Daoy (cell line): ENCODE data around the gene KIF21B. TPM values are rescaled to one million over a fixed set of nuclear protein-coding genes. Genes with fewer than 3 reads are reported as not detected.

Experiments used
- DNase-seq: peaks from one replicate; pipeline ENCODE4 v3.0.0-alpha.2; 2015; ENCODE audit warnings: low read depth
- total RNA-seq: library from RNA; depleted of rRNA; stranded (reverse); fragments of >200 nt; shearing (Covaris generic); gene quantifications from 2 replicates; pipeline ENCODE4 v1.2.3, GENCODE V29; 2014

Gene KIF21B
- total RNA-seq, 1 experiment from 2014 or later = 3.4 TPM

GRCh38 chr1:201020721-201021629 lies 2.5 kb downstream of the KIF21B start:
- DNase-seq = peak; percentile 55

GRCh38 chr1:201020040-201020591 lies 3.4 kb downstream of the KIF21B start:
- DNase-seq = no peak

- DNase-seq = peak; percentile 86
Observed at GRCh38 chr1:201019321-201019977, 4.1 kb downstream of the KIF21B start.

GRCh38 chr1:201017828-201018163 lies 5.7 kb downstream of the KIF21B start:
- DNase-seq = no peak

- peak; percentile 44 for DNase-seq
Observed at GRCh38 chr1:201016943-201017827, 6.3 kb downstream of the KIF21B start.

- DNase-seq = peak; percentile 74
Observed at GRCh38 chr1:201016211-201016651, 7.3 kb downstream of the KIF21B start.

- peak; percentile 66 for DNase-seq
Observed at GRCh38 chr1:201015551-201016091, 7.9 kb downstream of the KIF21B start.

- no peak for DNase-seq
Observed at GRCh38 chr1:201014816-201015200, 8.7 kb downstream of the KIF21B start.

GRCh38 chr1:201013991-201014815 lies 9.3 kb downstream of the KIF21B start:
- DNase-seq = no peak

GRCh38 chr1:201013031-201013485 lies 10.5 kb downstream of the KIF21B start:
- DNase-seq = no peak

GRCh38 chr1:201011616-201012015 lies 11.9 kb downstream of the KIF21B start:
- no peak for DNase-seq

- DNase-seq = no peak
Observed at GRCh38 chr1:201009962-201010645, 13.4 kb downstream of the KIF21B start.

GRCh38 chr1:201008666-201009360 lies 14.7 kb downstream of the KIF21B start:
- DNase-seq = no peak

- DNase-seq = no peak
Observed at GRCh38 chr1:201007481-201007880, 16.0 kb downstream of the KIF21B start.

- no peak for DNase-seq
Observed at GRCh38 chr1:201006450-201006849, 17.1 kb downstream of the KIF21B start.

- DNase-seq = no peak
Observed at GRCh38 chr1:201004732-201005131, 18.8 kb downstream of the KIF21B start.

- no peak for DNase-seq
Observed at GRCh38 chr1:201004154-201004553, 19.4 kb downstream of the KIF21B start.

GRCh38 chr1:201002510-201002909 lies 21.0 kb downstream of the KIF21B start:
- DNase-seq = no peak

GRCh38 chr1:201001962-201002361 lies 21.6 kb downstream of the KIF21B start:
- no peak for DNase-seq
